RWPE2 (cell line): Measurements from ENCODE around the gene ZNF536.

Experiments used
- ATAC-seq: fragments of 200-7000 bp; cut with Tn5 transposase; 3 replicates; pipeline ENCODE4 v1.9.1; 2021; ENCODE audit warnings: low read depth
- DNase-seq: peaks from one replicate; pipeline ENCODE4 v3.0.0-alpha.2; 2020; ENCODE audit warnings: low spot score
- H3K27ac ChIP-seq: fragments of 450-650 bp; 2 replicates; pipeline ENCODE4 v1.5.1; 2017; ENCODE audit warnings: mild to moderate bottlenecking; ENCODE audit not compliant: poor library complexity, severe bottlenecking
- H3K27me3 ChIP-seq: fragments of 250-450 bp; sonication (Bioruptor Pico); 2 replicates; pipeline ENCODE4 v1.5.1; 2021; ENCODE audit warnings: mild to moderate bottlenecking, moderate library complexity; ENCODE audit not compliant: insufficient read depth, poor library complexity, severe bottlenecking
- H3K36me3 ChIP-seq: fragments of 250-450 bp; sonication (Bioruptor Pico); 2 replicates; pipeline ENCODE4 v1.5.1; 2020; ENCODE audit warnings: low read depth, mild to moderate bottlenecking, moderate library complexity
- H3K4me1 ChIP-seq: fragments of 250-450 bp; sonication (Bioruptor Pico); 2 replicates; pipeline ENCODE4 v1.5.1; 2021; ENCODE audit warnings: mild to moderate bottlenecking, moderate library complexity; ENCODE audit not compliant: insufficient read depth, poor library complexity, severe bottlenecking
- H3K4me3 ChIP-seq: fragments of 250-450 bp; sonication (Bioruptor Pico); 2 replicates; pipeline ENCODE4 v1.5.1; 2021; ENCODE audit warnings: mild to moderate bottlenecking, moderate library complexity; ENCODE audit not compliant: severe bottlenecking
- H3K9me3 ChIP-seq: fragments of 250-450 bp; sonication (Bioruptor Pico); 2 replicates; pipeline ENCODE4 v1.5.1; 2021; ENCODE audit warnings: mild to moderate bottlenecking, moderate library complexity; ENCODE audit not compliant: severe bottlenecking
- CTCF ChIP-seq: fragments of 450-650 bp; IDR thresholded peaks from one replicate; pipeline ENCODE4 v1.5.1; 2017; ENCODE audit warnings: mild to moderate bottlenecking, moderate library complexity; ENCODE audit not compliant: poor library complexity, severe bottlenecking

ZNF536 gene

GRCh38 chr19:30446850-30447552 lies 74.8 kb downstream of the ZNF536 start:
- H3K4me3 ChIP-seq: no peak overlapping the region
- no peaks in the 10 kb centered on the region for H3K9me3 ChIP-seq
- peaks cover 30% of the 10 kb centered on the region for H3K27me3 ChIP-seq
- H3K27ac ChIP-seq: no peak overlapping the region
- no peak for TF ChIP-seq CTCF
- no peaks in the 10 kb centered on the region for H3K36me3 ChIP-seq
- ATAC-seq: 0 out of 3 replicates have a peak, but pooled peaks have one; percentile 21
- no peak for DNase-seq
- H3K4me1 ChIP-seq: no peaks in the 10 kb centered on the region

GRCh38 chr19:30447553-30447870 lies 75.3 kb downstream of the ZNF536 start:
- TF ChIP-seq CTCF: no peak
- H3K27me3 ChIP-seq: peaks cover 30% of the 10 kb centered on the region
- no peak overlapping the region for H3K4me3 ChIP-seq
- ATAC-seq (no peak), DNase-seq (no peak)
- no peaks in the 10 kb centered on the region for H3K4me1 ChIP-seq
- H3K9me3 ChIP-seq: no peaks in the 10 kb centered on the region
- H3K27ac ChIP-seq: no peak overlapping the region
- H3K36me3 ChIP-seq: no peaks in the 10 kb centered on the region

- H3K36me3 ChIP-seq: no peaks in the 10 kb centered on the region
- no peak for TF ChIP-seq CTCF
- no peak overlapping the region for H3K27ac ChIP-seq
- no peak for ATAC-seq
- H3K27me3 ChIP-seq: peaks cover 34% of the 10 kb centered on the region
- no peak overlapping the region for H3K4me3 ChIP-seq
- H3K4me1 ChIP-seq: no peaks in the 10 kb centered on the region
- DNase-seq: no peak
- no peaks in the 10 kb centered on the region for H3K9me3 ChIP-seq
Measured at GRCh38 chr19:30448386-30449077, 76.3 kb downstream of the ZNF536 start.

GRCh38 chr19:30449078-30449590 lies 77.0 kb downstream of the ZNF536 start:
- TF ChIP-seq CTCF: no peak
- Histone ChIP-seq H3K9me3 (no peaks in the 10 kb centered on the region), H3K36me3 (no peaks in the 10 kb centered on the region), H3K27me3 (peaks cover 37% of the 10 kb centered on the region), H3K27ac (no peak overlapping the region), H3K4me1 (no peaks in the 10 kb centered on the region), H3K4me3 (no peak overlapping the region)
- DNase-seq: no peak
- ATAC-seq: no peak

- Histone ChIP-seq H3K4me3 (no peak overlapping the region), H3K9me3 (no peaks in the 10 kb centered on the region)
- ATAC-seq: no peak
Measured at GRCh38 chr19:30449673-30450072, 77.5 kb downstream of the ZNF536 start.

More at GRCh38 chr19:30449673-30450072, 77.5 kb downstream of the ZNF536 start:
- Histone ChIP-seq H3K27me3 (peaks cover 37% of the 10 kb centered on the region), H3K36me3 (no peaks in the 10 kb centered on the region), H3K4me1 (no peaks in the 10 kb centered on the region), H3K27ac (no peak overlapping the region)
- no peak for DNase-seq
- no peak for TF ChIP-seq CTCF
